T-cell (primary cell): Measurements from ENCODE around the gene FAM171A1. TPM values are rescaled to one million over a fixed set of nuclear protein-coding genes. Genes with fewer than 3 reads are reported as not detected.

Source experiments
- ATAC-seq, 4 experiments: fragments of 200-7000 bp in 3 of 4; fragments of 150-1000 bp in 1 of 4; cut with Tn5 transposase; replicated peaks in 1 of 4; 1 replicate in 3 of 4; 2 replicates in 1 of 4; pipeline ENCODE4 v1.10.0; 2021; ENCODE audit warnings: moderate library complexity in 3 of 4, mild to moderate bottlenecking in 2 of 4, moderate number of reproducible peaks in 1 of 4
- CTCF ChIA-PET, 2 donors: fragments of 300-600 bp; sonication (Branson Sonifier 250); formaldehyde crosslinking; loops; one replicate each; lab custom pipeline; 2022; ENCODE audit warnings: antibody characterized with exemption in 2 of 2; lab: Charles Lee
- POLR2A ChIA-PET, 2 donors: fragments of 300-600 bp; sonication (Branson Sonifier 250); formaldehyde crosslinking; loops; one replicate each; lab custom pipeline; 2022; ENCODE audit warnings: antibody characterized with exemption in 2 of 2; lab: Charles Lee
- DNase-seq, 35 experiments: peaks; one replicate each; pipeline versions ENCODE4 v3.0.0 to v3.0.0-alpha.2; 2013 to 2023
- H3K27ac ChIP-seq: one replicate; pipeline ENCODE4 v1.5.1; 2013; ENCODE audit warnings: low read length
- H3K27me3 ChIP-seq, 2 experiments: replicated peaks in 1 of 2; 1 replicate in 1 of 2; 2 replicates in 1 of 2; pipeline versions ENCODE4 v1.6.1 to v1.7.0; 2013; ENCODE audit warnings: low read length in 1 of 2, mixed read lengths in 1 of 2; ENCODE audit not compliant: control insufficient read depth in 2 of 2, insufficient read depth in 2 of 2; ENCODE audit errors: extremely low read depth in 1 of 2
- H3K36me3 ChIP-seq, 2 donors: 1 replicate in 1 of 2; 2 replicates in 1 of 2; pipeline versions ENCODE4 v1.6.1 to v1.7.0; 2013; ENCODE audit warnings: low read length in 1 of 2; ENCODE audit not compliant: control insufficient read depth in 2 of 2, insufficient read depth in 1 of 2; ENCODE audit errors: extremely low read depth in 1 of 2
- H3K4me1 ChIP-seq, 2 experiments: 1 replicate in 1 of 2; 2 replicates in 1 of 2; pipeline versions ENCODE4 v1.6.1 to v1.7.0; 2013; ENCODE audit warnings: low read length in 2 of 2, mixed read lengths in 1 of 2; ENCODE audit not compliant: insufficient read depth in 2 of 2, control insufficient read depth in 1 of 2; ENCODE audit errors: extremely low read depth in 1 of 2
- H3K4me3 ChIP-seq, 2 donors: 1 replicate in 1 of 2; 2 replicates in 1 of 2; pipeline versions ENCODE4 v1.5.1 to v1.7.0; 2013; ENCODE audit warnings: mild to moderate bottlenecking in 2 of 2, low read length in 1 of 2, moderate library complexity in 1 of 2; ENCODE audit not compliant: control insufficient read depth in 1 of 2; ENCODE audit errors: extremely low read depth in 1 of 2
- H3K9me3 ChIP-seq: 2 replicates; pipeline ENCODE4 v1.7.0; 2013
- H3K27ac Mint-ChIP-seq, 2 donors: one replicate each; pipeline ENCODE4 v1.8.0; 2020 to 2021; ENCODE audit warnings: mild to moderate bottlenecking in 2 of 2, mixed read lengths in 2 of 2
- H3K27me3 Mint-ChIP-seq, 2 donors: one replicate each; pipeline ENCODE4 v1.8.0; 2021 to 2022; ENCODE audit warnings: mixed read lengths in 2 of 2
- H3K36me3 Mint-ChIP-seq: one replicate; pipeline ENCODE4 v1.8.0; 2021; ENCODE audit warnings: mixed read lengths
- H3K4me1 Mint-ChIP-seq, 3 donors: one replicate each; pipeline ENCODE4 v1.8.0; 2020 to 2022; ENCODE audit warnings: mixed read lengths in 3 of 3, mild to moderate bottlenecking in 1 of 3
- H3K4me3 Mint-ChIP-seq, 3 donors: one replicate each; pipeline ENCODE4 v1.8.0; 2020 to 2022; ENCODE audit warnings: mild to moderate bottlenecking in 3 of 3, mixed read lengths in 3 of 3, moderate library complexity in 3 of 3
- H3K9me3 Mint-ChIP-seq, 3 donors: one replicate each; pipeline ENCODE4 v1.8.0; 2020 to 2022; ENCODE audit warnings: mixed read lengths in 3 of 3
- WGBS: methylation state at CpG from one replicate; pipeline ENCODE4 v1.1.5; 2013; ENCODE audit warnings: missing lambda C conversion rate; ENCODE audit not compliant: insufficient coverage; 5-methylcytosine and 5-hydroxymethylcytosine counted together
- total RNA-seq, 35 experiments: library from RNA in 6 of 35; stranded (reverse) in 6 of 35; fragments of 120-200 nt in 1 of 35; gene quantifications; one replicate each; pipeline versions ENCODE4 v1.2.1 to v1.2.4 and lab custom pipeline; 2013 to 2026

FAM171A1 gene
- total RNA-seq, 5 donors from 2014 or later (not counting 1 experiment from before 2014, with no cell fraction given): 4.6 to 8.6 (median 7.2) TPM

DNA sequence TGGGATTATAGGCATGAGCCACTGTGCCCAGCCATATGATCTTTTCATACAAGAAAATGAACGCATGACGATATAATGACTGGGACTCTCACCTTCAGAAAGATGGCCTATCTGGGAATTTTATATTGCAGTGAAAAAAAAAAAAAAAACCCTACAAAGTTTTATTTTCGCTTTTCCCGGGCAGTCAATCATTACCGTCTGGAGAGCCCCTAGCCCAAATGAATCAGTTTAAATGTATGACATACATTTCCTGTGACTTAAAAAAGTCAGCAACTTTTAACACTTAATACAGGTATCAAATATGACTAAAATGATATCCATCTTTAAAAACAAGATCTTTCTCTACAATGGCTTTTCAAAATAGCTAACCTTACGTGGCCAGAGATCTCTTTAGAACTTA lies 154.4 kb downstream of the FAM171A1 start:
- no peak for DNase-seq
- no peaks in the 10 kb centered on the region for H3K9me3 ChIP-seq
- no peak overlapping the region for H3K27ac ChIP-seq
- H3K36me3 ChIP-seq: peaks cover 6 to 11% of the 10 kb centered on the region in 2 donors
- ChIA-PET POLR2A (no interaction called here), CTCF (interaction anchor here in 1 of 2 donors (0.5 to 1.0 kb wide), 2 partner anchors 17 to 110 kb away, joined by 3 read pairs; no protein-coding TSS in a partner anchor)
- Mint-ChIP-seq H3K27me3 (no peaks in the 10 kb centered on the region), H3K36me3 (peaks cover 39% of the 10 kb centered on the region), H3K4me3 (no peak overlapping the region), H3K27ac (no peak overlapping the region), H3K4me1 (peaks cover 0 to 5% (median 2%) of the 10 kb centered on the region in 3 donors), H3K9me3 (no peaks in the 10 kb centered on the region)
- no peak for ATAC-seq
- 61% methylated on average over 2 of the region's 6 CpGs for WGBS
- H3K4me3 ChIP-seq: no peak overlapping the region
- H3K27me3 ChIP-seq: no peaks in the 10 kb centered on the region
- no peaks in the 10 kb centered on the region for H3K4me1 ChIP-seq

DNA sequence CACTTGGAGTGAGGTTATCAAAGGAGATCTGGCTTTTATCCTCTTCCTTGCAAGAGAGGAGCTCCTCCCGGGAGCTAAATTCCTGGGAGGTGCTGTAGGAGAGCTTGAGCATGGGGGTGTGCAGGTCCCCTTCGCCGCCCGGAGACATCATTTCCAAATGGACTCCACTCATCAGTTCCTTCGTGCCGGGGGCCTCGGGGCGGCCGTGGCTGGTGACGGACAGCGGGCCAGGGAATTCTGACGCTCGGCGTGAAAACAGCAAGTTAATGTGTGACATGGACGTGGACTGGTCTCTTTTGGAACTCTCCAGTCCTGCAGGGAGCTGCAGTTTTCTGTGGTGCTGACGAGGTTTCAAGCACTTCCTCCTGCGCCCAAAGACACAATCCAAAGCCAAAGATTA lies 156.9 kb downstream of the FAM171A1 start:
- H3K4me1 ChIP-seq: peaks cover 6 to 18% of the 10 kb centered on the region in 2 experiments
- ATAC-seq (no peak), DNase-seq (no peak)
- Mint-ChIP-seq H3K27ac (no peak overlapping the region), H3K9me3 (no peaks in the 10 kb centered on the region), H3K27me3 (no peaks in the 10 kb centered on the region), H3K4me1 (peaks cover 20 to 24% (median 21%) of the 10 kb centered on the region in 3 donors), H3K4me3 (no peak overlapping the region), H3K36me3 (peaks cover 24% of the 10 kb centered on the region)
- CTCF ChIA-PET: no interaction called here
- no peaks in the 10 kb centered on the region for H3K27me3 ChIP-seq
- no peak overlapping the region for H3K27ac ChIP-seq
- H3K9me3 ChIP-seq: no peaks in the 10 kb centered on the region
- H3K4me3 ChIP-seq: no peak overlapping the region
- POLR2A ChIA-PET: no interaction called here
- 88% methylated on average over 6 of the region's 17 CpGs for WGBS
- H3K36me3 ChIP-seq: peaks cover 3 to 8% of the 10 kb centered on the region in 2 donors

GRCh38 chr10:15213461-15213861 lies 157.6 kb downstream of the FAM171A1 start:
- H3K4me1 Mint-ChIP-seq: peaks cover 27 to 32% (median 29%) of the 10 kb centered on the region in 3 donors
- H3K9me3 Mint-ChIP-seq: no peaks in the 10 kb centered on the region
- WGBS: 94% methylated on average over 11 of the region's 18 CpGs
- ChIA-PET CTCF (interaction anchor here in 1 of 2 donors (0.6 kb wide), 1 partner anchor 66 kb away, joined by 5 read pairs; no protein-coding TSS in a partner anchor), POLR2A (no interaction called here)
- ATAC-seq (no peak), DNase-seq (no peak)
- H3K4me3 Mint-ChIP-seq: no peak overlapping the region
- Histone ChIP-seq H3K27me3 (no peaks in the 10 kb centered on the region), H3K9me3 (no peaks in the 10 kb centered on the region), H3K27ac (no peak overlapping the region), H3K4me3 (no peak overlapping the region), H3K4me1 (peaks cover 10 to 21% of the 10 kb centered on the region in 2 experiments), H3K36me3 (peaks cover 3 to 8% of the 10 kb centered on the region in 2 donors)
- H3K27ac Mint-ChIP-seq: no peak overlapping the region
- no peaks in the 10 kb centered on the region for H3K27me3 Mint-ChIP-seq
- peaks cover 23% of the 10 kb centered on the region for H3K36me3 Mint-ChIP-seq

GRCh38 chr10:15211464-15211979 lies 159.6 kb downstream of the FAM171A1 start:
- Mint-ChIP-seq H3K9me3 (no peaks in the 10 kb centered on the region), H3K4me3 (no peak overlapping the region), H3K27me3 (no peaks in the 10 kb centered on the region), H3K4me1 (peaks cover 43 to 51% (median 47%) of the 10 kb centered on the region in 3 donors), H3K36me3 (peaks cover 23% of the 10 kb centered on the region), H3K27ac (peak overlapping the region; percentile 16 to 55)
- DNase-seq (no peak), ATAC-seq (no peak)
- H3K27me3 ChIP-seq: no peaks in the 10 kb centered on the region
- ChIA-PET CTCF (interaction anchor here (0.6 to 1.6 kb wide), 5 partner anchors 29 to 240 kb away, joined by 3 to 7 read pairs (median 4); partner anchors contain the start of gene NMT2 (in 1 of the 2)), POLR2A (interaction anchor here in 1 of 2 donors (0.6 kb wide), 1 partner anchor 154 kb away, joined by 3 read pairs; no protein-coding TSS in a partner anchor)
- 88% methylated on average over 2 of the region's 6 CpGs for WGBS
- H3K4me1 ChIP-seq: peaks cover 24 to 39% of the 10 kb centered on the region in 2 experiments
- H3K36me3 ChIP-seq: peaks cover 3 to 8% of the 10 kb centered on the region in 2 donors
- H3K4me3 ChIP-seq: no peak overlapping the region
- H3K27ac ChIP-seq: no peak overlapping the region
- no peaks in the 10 kb centered on the region for H3K9me3 ChIP-seq

DNA sequence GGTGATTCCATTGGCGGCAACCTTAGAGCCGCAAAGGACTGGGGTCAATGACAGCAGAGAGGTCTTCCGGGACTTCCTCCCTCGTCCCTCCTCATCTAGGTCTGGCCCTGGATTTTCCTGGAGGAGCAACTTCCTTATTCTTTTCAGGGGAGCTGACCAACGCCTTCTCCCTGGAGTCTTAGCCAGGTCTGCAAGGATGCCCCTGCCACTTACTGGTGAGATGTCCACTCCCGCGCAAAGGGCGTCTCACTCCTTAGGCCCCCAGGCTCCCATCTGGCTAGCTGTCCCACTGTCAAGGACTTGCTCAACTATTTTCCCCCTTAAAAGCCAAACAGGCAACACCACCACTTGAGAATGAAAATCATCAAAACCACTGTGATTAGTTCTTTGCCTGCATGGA lies 160.6 kb downstream of the FAM171A1 start:
- H3K4me1 Mint-ChIP-seq: peaks cover 51 to 61% (median 57%) of the 10 kb centered on the region in 3 donors
- CTCF ChIA-PET: interaction anchor here in 1 of 2 donors (1.6 kb wide), 1 partner anchor 42 kb away, joined by 7 read pairs; the partner anchor contains the start of gene NMT2

GRCh38 chr10:15209827-15210509 lies 161.1 kb downstream of the FAM171A1 start:
- DNase-seq (peak; percentile 44 to 90 (median 73)), ATAC-seq (peak; percentile 51 to 71 (median 68))
- Mint-ChIP-seq H3K36me3 (peaks cover 23% of the 10 kb centered on the region), H3K27ac (peak overlapping the region; percentile 75 to 95), H3K4me1 (peaks cover 54 to 63% (median 58%) of the 10 kb centered on the region in 3 donors), H3K27me3 (no peaks in the 10 kb centered on the region), H3K4me3 (peak overlapping the region; percentile 39 to 63 (median 49)), H3K9me3 (no peaks in the 10 kb centered on the region)
- ChIA-PET POLR2A (no interaction called here), CTCF (interaction anchor here in 1 of 2 donors (1.1 to 1.3 kb wide), 2 partner anchors 41 to 68 kb away, joined by 3 to 7 read pairs; partner anchors contain the start of gene NMT2)
- H3K27ac ChIP-seq: peak overlapping the region; percentile 16
- peaks cover 24 to 42% of the 10 kb centered on the region in 2 experiments for H3K4me1 ChIP-seq
- peak overlapping the region; percentile 9 to 36 for H3K4me3 ChIP-seq
- peaks cover 3 to 8% of the 10 kb centered on the region in 2 donors for H3K36me3 ChIP-seq
- WGBS: 31% methylated on average over 6 of the region's 14 CpGs
- H3K27me3 ChIP-seq: no peaks in the 10 kb centered on the region
- no peaks in the 10 kb centered on the region for H3K9me3 ChIP-seq

More for the DNA sequence above, 160.6 kb downstream of the FAM171A1 start:
- DNase-seq (no peak), ATAC-seq (no peak)
- WGBS: 98% methylated on average over 6 of the region's 8 CpGs
- no peaks in the 10 kb centered on the region for H3K9me3 ChIP-seq
- peaks cover 3 to 8% of the 10 kb centered on the region in 2 donors for H3K36me3 ChIP-seq
- H3K9me3 Mint-ChIP-seq: no peaks in the 10 kb centered on the region
- peaks cover 23% of the 10 kb centered on the region for H3K36me3 Mint-ChIP-seq
- H3K4me3 ChIP-seq: no peak overlapping the region
- peak overlapping the region in 1 of 3 donors; percentile 63 for H3K4me3 Mint-ChIP-seq
- POLR2A ChIA-PET: no interaction called here
- H3K27me3 Mint-ChIP-seq: no peaks in the 10 kb centered on the region
- H3K27ac ChIP-seq: peak overlapping the region; percentile 16
- peaks cover 24 to 42% of the 10 kb centered on the region in 2 experiments for H3K4me1 ChIP-seq
- H3K27me3 ChIP-seq: no peaks in the 10 kb centered on the region
- H3K27ac Mint-ChIP-seq: peak overlapping the region; percentile 75 to 95
